Activated T-cell treated with anti-CD3 and anti-CD28 coated beads for 48 hours (primary cell): ENCODE measurements around the gene KCNH2.

Experiments used
- DNase-seq: peaks from one replicate; pipeline ENCODE4 v3.0.0-alpha.2; 2020; ENCODE audit warnings: low read depth

The KCNH2 gene

GRCh38 chr7:150904011-150904909, 73.9 kb downstream of the KCNH2 start:
- DNase-seq = no peak

GRCh38 chr7:150903606-150904005, 74.5 kb downstream of the KCNH2 start:
- DNase-seq = no peak

- no peak for DNase-seq
Measured at GRCh38 chr7:150902078-150903033, 75.8 kb downstream of the KCNH2 start.

- DNase-seq = no peak
Measured at GRCh38 chr7:150901160-150902035, 76.7 kb downstream of the KCNH2 start.

GRCh38 chr7:150900675-150901074, 77.4 kb downstream of the KCNH2 start:
- no peak for DNase-seq

GRCh38 chr7:150898475-150899011, 79.6 kb downstream of the KCNH2 start:
- DNase-seq = peak; percentile 71

- peak; percentile 23 for DNase-seq
Measured at GRCh38 chr7:150897502-150898474, 80.3 kb downstream of the KCNH2 start.

GRCh38 chr7:150896562-150897209, 81.4 kb downstream of the KCNH2 start:
- DNase-seq = no peak

GRCh38 chr7:150895809-150896208, 82.3 kb downstream of the KCNH2 start:
- DNase-seq = no peak
